GM23338 (cell line): ENCODE data around the gene PHAF1. TPM values are rescaled to one million over a fixed set of nuclear protein-coding genes. Genes with fewer than 3 reads are reported as not detected.

Experiments
- ATAC-seq: fragments of 200-7000 bp; cut with Tn5 transposase; 3 replicates; pipeline ENCODE4 v1.9.1; 2020
- DNase-seq: peaks from one replicate; pipeline ENCODE4 v3.0.0-alpha.2; 2015; ENCODE audit warnings: low spot score
- H2AFZ ChIP-seq: fragments of 200-600 bp; sonication (generic); 2 replicates; pipeline ENCODE4 v1.8.0; 2016; ENCODE audit warnings: antibody characterized with exemption, mild to moderate bottlenecking, moderate library complexity
- H3F3A ChIP-seq: fragments of 200-600 bp; sonication (generic); replicated peaks from 2 replicates; pipeline ENCODE4 v1.8.0; 2017; ENCODE audit warnings: antibody characterized with exemption, mixed run types, low read depth
- H3K27ac ChIP-seq: fragments of 200-600 bp; sonication (generic); 2 replicates; pipeline ENCODE4 v1.6.1; 2016; ENCODE audit warnings: low read depth
- H3K27me3 ChIP-seq: fragments of 200-600 bp; sonication (generic); 2 replicates; pipeline ENCODE4 v1.8.0; 2016; ENCODE audit warnings: mild to moderate bottlenecking, mixed run types, moderate library complexity; ENCODE audit not compliant: insufficient read depth
- H3K36me3 ChIP-seq: fragments of 200-600 bp; sonication (generic); 2 replicates; pipeline ENCODE4 v1.8.0; 2016; ENCODE audit warnings: mild to moderate bottlenecking; ENCODE audit not compliant: insufficient read depth
- H3K4me1 ChIP-seq: fragments of 200-600 bp; sonication (generic); 2 replicates; pipeline ENCODE4 v1.8.0; 2016; ENCODE audit warnings: mild to moderate bottlenecking, moderate library complexity; ENCODE audit not compliant: insufficient read depth
- H3K4me2 ChIP-seq: fragments of 200-600 bp; sonication (generic); 2 replicates; pipeline ENCODE4 v1.7.1; 2017; ENCODE audit warnings: mixed run types
- H3K4me3 ChIP-seq: fragments of 200-600 bp; sonication (generic); 2 replicates; pipeline ENCODE4 v1.6.1; 2016; ENCODE audit warnings: mixed run types
- H3K79me2 ChIP-seq: fragments of 200-600 bp; sonication (generic); replicated peaks from 2 replicates; pipeline ENCODE4 v1.8.0; 2017; ENCODE audit warnings: mild to moderate bottlenecking; ENCODE audit not compliant: insufficient read depth
- H3K9me2 ChIP-seq: fragments of 200-600 bp; sonication (generic); 2 replicates; pipeline ENCODE4 v1.8.0; 2017; ENCODE audit not compliant: insufficient read depth
- H4K20me1 ChIP-seq: fragments of 200-600 bp; sonication (generic); replicated peaks from 2 replicates; pipeline ENCODE4 v1.8.0; 2017; ENCODE audit warnings: mild to moderate bottlenecking; ENCODE audit not compliant: insufficient read depth
- H3K27ac Mint-ChIP-seq: 2 replicates; pipeline ENCODE4 v1.8.0; 2020; ENCODE audit warnings: inconsistent platforms, mild to moderate bottlenecking, moderate library complexity, mixed read lengths
- H3K27me3 Mint-ChIP-seq: 3 replicates; pipeline ENCODE4 v1.8.0; 2022; ENCODE audit warnings: low read depth, mild to moderate bottlenecking, moderate library complexity, mixed read lengths, inconsistent platforms; ENCODE audit not compliant: insufficient read depth, poor library complexity
- H3K36me3 Mint-ChIP-seq: 3 replicates; pipeline ENCODE4 v1.8.0; 2021; ENCODE audit warnings: low read depth, mild to moderate bottlenecking, inconsistent platforms, moderate library complexity, mixed read lengths
- H3K4me1 Mint-ChIP-seq: 3 replicates; pipeline ENCODE4 v1.8.0; 2020; ENCODE audit warnings: mild to moderate bottlenecking, inconsistent platforms, mixed read lengths
- H3K4me3 Mint-ChIP-seq: 3 replicates; pipeline ENCODE4 v1.8.0; 2021; ENCODE audit warnings: moderate library complexity, mild to moderate bottlenecking, inconsistent platforms, mixed read lengths
- H3K9me3 Mint-ChIP-seq: 3 replicates; pipeline ENCODE4 v1.8.0; 2020; ENCODE audit warnings: moderate library complexity, mild to moderate bottlenecking, inconsistent platforms, mixed read lengths
- CREB1 ChIP-seq: fragments of 250-450 bp; sonication (Bioruptor Pico); IDR thresholded peaks from 2 replicates; pipeline ENCODE4 v1.5.0; 2020; ENCODE audit warnings: low read depth, mild to moderate bottlenecking, moderate library complexity
- ETS1 ChIP-seq: IDR thresholded peaks from 2 replicates; pipeline ENCODE4 v1.6.1; 2016; ENCODE audit warnings: antibody characterized with exemption
- EZH2 ChIP-seq: fragments of 200-600 bp; sonication (generic); IDR thresholded peaks from one replicate; pipeline ENCODE4 v1.8.0; 2017; ENCODE audit warnings: antibody characterized with exemption, mild to moderate bottlenecking, low read depth; ENCODE audit not compliant: unreplicated experiment
- EZH2phosphoT487 ChIP-seq: fragments of 200-600 bp; sonication (generic); IDR thresholded peaks from one replicate; pipeline ENCODE4 v1.8.1; 2018; ENCODE audit warnings: antibody characterized with exemption; ENCODE audit not compliant: unreplicated experiment
- JUNB ChIP-seq: IDR thresholded peaks from one replicate; pipeline ENCODE4 v1.6.1; 2016; ENCODE audit warnings: antibody characterized with exemption; ENCODE audit not compliant: unreplicated experiment
- NANOG ChIP-seq: IDR thresholded peaks from 2 replicates; pipeline ENCODE4 v1.6.1; 2016; ENCODE audit warnings: antibody characterized with exemption, borderline replicate concordance
- POLR2AphosphoS5 ChIP-seq: IDR thresholded peaks from 2 replicates; pipeline ENCODE4 v1.6.1; 2016; ENCODE audit warnings: antibody characterized with exemption, low read depth
- STAT1 ChIP-seq: IDR thresholded peaks from one replicate; pipeline ENCODE4 v1.6.1; 2016; ENCODE audit warnings: antibody characterized with exemption; ENCODE audit not compliant: unreplicated experiment
- ZNF114 ChIP-seq: fragments of 250-450 bp; sonication (Bioruptor Pico); IDR thresholded peaks from 2 replicates; pipeline ENCODE4 v1.5.0; 2020; ENCODE audit warnings: mild to moderate bottlenecking, moderate library complexity
- ZNF331 ChIP-seq: fragments of 250-450 bp; sonication (Bioruptor Pico); IDR thresholded peaks from 2 replicates; pipeline ENCODE4 v1.5.0; 2020; ENCODE audit warnings: low read depth, mild to moderate bottlenecking, moderate library complexity
- polyA plus RNA-seq: library from polyadenylated mRNA; unstranded; fragments of >200 nt; fragmentation: Nextera tagmentation; extraction: Ambion mirVana; gene quantifications from 2 replicates; pipeline ENCODE4 v1.2.1, GENCODE V29; 2016
- total RNA-seq: library from RNA; depleted of rRNA; stranded (reverse); fragments of >200 nt; shearing (Covaris generic); gene quantifications from 2 replicates; pipeline ENCODE4 v1.2.3, GENCODE V29; 2014
- TF ChIP-seq, protein P1 (sequence below): fragments of 250-450 bp; sonication (Bioruptor Pico); IDR thresholded peaks from 2 replicates; pipeline ENCODE4 v1.5.0; 2020; ENCODE audit warnings: mild to moderate bottlenecking, moderate library complexity
- TF ChIP-seq, protein P2 (sequence below), 2 experiments: fragments of 200-600 bp in 1 of 2; sonication (generic) in 1 of 2; conservative IDR thresholded peaks; 2 replicates each; pipeline versions ENCODE4 v1.5.1 to v1.6.1; 2016 to 2017; ENCODE audit warnings: antibody characterized with exemption in 2 of 2, low read depth in 2 of 2, mild to moderate bottlenecking in 2 of 2, moderate library complexity in 1 of 2
- TF ChIP-seq, protein P3 (sequence below): IDR thresholded peaks from one replicate; pipeline ENCODE4 v1.6.1; 2018; ENCODE audit warnings: antibody characterized with exemption; ENCODE audit not compliant: unreplicated experiment

PHAF1 gene
- total and polyA plus RNA-seq, 2 experiments from 2014 or later = 14.7 to 35.9 TPM

DNA sequence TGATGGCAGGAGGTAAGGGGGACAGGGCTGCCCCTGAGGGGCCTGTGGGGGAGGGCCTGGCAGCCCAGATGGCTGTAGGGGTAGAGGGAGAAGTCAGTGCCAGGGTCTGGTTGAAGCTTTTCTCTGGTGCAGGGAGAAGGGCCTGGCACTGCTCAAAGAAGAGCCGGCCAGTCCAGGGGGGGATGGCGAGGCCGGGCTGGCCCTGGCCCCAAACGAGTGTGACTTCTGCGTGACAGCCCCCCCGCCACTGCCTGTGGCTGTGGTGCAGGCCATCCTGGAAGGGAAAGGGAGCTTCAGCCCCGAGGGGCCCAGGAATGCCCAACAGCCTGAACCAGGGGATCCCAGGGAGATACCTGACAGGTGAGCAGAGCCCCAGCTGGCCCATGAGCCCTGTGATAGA is 57.8 kb downstream of the PHAF1 start:
- Histone ChIP-seq H3K27me3 (peaks cover 97% of the 10 kb centered on the region), H3F3A (peaks cover 9% of the 10 kb centered on the region; the same call in 1 of the 2 replicates), H3K27ac (no peak overlapping the region), H3K4me1 (peaks cover 21% of the 10 kb centered on the region), H2AFZ (no peak overlapping the region), H4K20me1 (no peaks in the 10 kb centered on the region; the same call in 1 of the 2 replicates), H3K9me2 (no peaks in the 10 kb centered on the region), H3K4me3 (no peak overlapping the region), H3K79me2 (no peaks in the 10 kb centered on the region), H3K36me3 (no peaks in the 10 kb centered on the region), H3K4me2 (no peak overlapping the region)
- Mint-ChIP-seq H3K4me3 (no peak overlapping the region; the same call in 2 of the 3 replicates), H3K36me3 (no peaks in the 10 kb centered on the region), H3K27me3 (peaks cover 95% of the 10 kb centered on the region), H3K4me1 (peaks cover 35% of the 10 kb centered on the region), H3K9me3 (no peaks in the 10 kb centered on the region), H3K27ac (no peak overlapping the region)
- DNase-seq = no peak
- TF ChIP-seq JUNB (no peak), NANOG (no peak), ETS1 (no peak), ZNF331 (CRISPR knock-in tag) (no peak), POLR2AphosphoS5 (no peak), CREB1 (CRISPR knock-in tag) (no peak), EZH2phosphoT487 (no peak), ZNF114 (CRISPR knock-in tag) (no peak), EZH2 (no peak), STAT1 (no peak)
- TF ChIP-seq, protein P1, sequence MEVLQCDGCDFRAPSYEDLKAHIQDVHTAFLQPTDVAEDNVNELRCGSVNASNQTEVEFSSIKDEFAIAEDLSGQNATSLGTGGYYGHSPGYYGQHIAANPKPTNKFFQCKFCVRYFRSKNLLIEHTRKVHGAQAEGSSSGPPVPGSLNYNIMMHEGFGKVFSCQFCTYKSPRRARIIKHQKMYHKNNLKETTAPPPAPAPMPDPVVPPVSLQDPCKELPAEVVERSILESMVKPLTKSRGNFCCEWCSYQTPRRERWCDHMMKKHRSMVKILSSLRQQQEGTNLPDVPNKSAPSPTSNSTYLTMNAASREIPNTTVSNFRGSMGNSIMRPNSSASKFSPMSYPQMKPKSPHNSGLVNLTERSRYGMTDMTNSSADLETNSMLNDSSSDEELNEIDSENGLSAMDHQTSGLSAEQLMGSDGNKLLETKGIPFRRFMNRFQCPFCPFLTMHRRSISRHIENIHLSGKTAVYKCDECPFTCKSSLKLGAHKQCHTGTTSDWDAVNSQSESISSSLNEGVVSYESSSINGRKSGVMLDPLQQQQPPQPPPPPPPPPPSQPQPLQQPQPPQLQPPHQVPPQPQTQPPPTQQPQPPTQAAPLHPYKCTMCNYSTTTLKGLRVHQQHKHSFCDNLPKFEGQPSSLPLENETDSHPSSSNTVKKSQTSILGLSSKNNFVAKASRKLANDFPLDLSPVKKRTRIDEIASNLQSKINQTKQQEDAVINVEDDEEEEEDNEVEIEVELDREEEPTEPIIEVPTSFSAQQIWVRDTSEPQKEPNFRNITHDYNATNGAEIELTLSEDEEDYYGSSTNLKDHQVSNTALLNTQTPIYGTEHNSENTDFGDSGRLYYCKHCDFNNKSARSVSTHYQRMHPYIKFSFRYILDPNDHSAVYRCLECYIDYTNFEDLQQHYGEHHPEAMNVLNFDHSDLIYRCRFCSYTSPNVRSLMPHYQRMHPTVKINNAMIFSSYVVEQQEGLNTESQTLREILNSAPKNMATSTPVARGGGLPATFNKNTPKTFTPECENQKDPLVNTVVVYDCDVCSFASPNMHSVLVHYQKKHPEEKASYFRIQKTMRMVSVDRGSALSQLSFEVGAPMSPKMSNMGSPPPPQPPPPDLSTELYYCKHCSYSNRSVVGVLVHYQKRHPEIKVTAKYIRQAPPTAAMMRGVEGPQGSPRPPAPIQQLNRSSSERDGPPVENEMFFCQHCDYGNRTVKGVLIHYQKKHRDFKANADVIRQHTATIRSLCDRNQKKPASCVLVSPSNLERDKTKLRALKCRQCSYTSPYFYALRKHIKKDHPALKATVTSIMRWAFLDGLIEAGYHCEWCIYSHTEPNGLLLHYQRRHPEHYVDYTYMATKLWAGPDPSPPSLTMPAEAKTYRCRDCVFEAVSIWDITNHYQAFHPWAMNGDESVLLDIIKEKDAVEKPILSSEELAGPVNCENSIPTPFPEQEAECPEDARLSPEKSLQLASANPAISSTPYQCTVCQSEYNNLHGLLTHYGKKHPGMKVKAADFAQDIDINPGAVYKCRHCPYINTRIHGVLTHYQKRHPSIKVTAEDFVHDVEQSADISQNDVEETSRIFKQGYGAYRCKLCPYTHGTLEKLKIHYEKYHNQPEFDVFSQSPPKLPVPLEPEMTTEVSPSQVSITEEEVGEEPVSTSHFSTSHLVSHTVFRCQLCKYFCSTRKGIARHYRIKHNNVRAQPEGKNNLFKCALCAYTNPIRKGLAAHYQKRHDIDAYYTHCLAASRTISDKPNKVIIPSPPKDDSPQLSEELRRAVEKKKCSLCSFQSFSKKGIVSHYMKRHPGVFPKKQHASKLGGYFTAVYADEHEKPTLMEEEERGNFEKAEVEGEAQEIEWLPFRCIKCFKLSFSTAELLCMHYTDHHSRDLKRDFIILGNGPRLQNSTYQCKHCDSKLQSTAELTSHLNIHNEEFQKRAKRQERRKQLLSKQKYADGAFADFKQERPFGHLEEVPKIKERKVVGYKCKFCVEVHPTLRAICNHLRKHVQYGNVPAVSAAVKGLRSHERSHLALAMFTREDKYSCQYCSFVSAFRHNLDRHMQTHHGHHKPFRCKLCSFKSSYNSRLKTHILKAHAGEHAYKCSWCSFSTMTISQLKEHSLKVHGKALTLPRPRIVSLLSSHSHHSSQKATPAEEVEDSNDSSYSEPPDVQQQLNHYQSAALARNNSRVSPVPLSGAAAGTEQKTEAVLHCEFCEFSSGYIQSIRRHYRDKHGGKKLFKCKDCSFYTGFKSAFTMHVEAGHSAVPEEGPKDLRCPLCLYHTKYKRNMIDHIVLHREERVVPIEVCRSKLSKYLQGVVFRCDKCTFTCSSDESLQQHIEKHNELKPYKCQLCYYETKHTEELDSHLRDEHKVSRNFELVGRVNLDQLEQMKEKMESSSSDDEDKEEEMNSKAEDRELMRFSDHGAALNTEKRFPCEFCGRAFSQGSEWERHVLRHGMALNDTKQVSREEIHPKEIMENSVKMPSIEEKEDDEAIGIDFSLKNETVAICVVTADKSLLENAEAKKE (CRISPR knock-in tag) = no peak
- TF ChIP-seq, protein P2, sequence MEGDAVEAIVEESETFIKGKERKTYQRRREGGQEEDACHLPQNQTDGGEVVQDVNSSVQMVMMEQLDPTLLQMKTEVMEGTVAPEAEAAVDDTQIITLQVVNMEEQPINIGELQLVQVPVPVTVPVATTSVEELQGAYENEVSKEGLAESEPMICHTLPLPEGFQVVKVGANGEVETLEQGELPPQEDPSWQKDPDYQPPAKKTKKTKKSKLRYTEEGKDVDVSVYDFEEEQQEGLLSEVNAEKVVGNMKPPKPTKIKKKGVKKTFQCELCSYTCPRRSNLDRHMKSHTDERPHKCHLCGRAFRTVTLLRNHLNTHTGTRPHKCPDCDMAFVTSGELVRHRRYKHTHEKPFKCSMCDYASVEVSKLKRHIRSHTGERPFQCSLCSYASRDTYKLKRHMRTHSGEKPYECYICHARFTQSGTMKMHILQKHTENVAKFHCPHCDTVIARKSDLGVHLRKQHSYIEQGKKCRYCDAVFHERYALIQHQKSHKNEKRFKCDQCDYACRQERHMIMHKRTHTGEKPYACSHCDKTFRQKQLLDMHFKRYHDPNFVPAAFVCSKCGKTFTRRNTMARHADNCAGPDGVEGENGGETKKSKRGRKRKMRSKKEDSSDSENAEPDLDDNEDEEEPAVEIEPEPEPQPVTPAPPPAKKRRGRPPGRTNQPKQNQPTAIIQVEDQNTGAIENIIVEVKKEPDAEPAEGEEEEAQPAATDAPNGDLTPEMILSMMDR (conservative IDR thresholded peaks at IDR 0.05; ENCODE audit: low read depth in 2 of 2) = no peak
- TF ChIP-seq, protein P3, sequence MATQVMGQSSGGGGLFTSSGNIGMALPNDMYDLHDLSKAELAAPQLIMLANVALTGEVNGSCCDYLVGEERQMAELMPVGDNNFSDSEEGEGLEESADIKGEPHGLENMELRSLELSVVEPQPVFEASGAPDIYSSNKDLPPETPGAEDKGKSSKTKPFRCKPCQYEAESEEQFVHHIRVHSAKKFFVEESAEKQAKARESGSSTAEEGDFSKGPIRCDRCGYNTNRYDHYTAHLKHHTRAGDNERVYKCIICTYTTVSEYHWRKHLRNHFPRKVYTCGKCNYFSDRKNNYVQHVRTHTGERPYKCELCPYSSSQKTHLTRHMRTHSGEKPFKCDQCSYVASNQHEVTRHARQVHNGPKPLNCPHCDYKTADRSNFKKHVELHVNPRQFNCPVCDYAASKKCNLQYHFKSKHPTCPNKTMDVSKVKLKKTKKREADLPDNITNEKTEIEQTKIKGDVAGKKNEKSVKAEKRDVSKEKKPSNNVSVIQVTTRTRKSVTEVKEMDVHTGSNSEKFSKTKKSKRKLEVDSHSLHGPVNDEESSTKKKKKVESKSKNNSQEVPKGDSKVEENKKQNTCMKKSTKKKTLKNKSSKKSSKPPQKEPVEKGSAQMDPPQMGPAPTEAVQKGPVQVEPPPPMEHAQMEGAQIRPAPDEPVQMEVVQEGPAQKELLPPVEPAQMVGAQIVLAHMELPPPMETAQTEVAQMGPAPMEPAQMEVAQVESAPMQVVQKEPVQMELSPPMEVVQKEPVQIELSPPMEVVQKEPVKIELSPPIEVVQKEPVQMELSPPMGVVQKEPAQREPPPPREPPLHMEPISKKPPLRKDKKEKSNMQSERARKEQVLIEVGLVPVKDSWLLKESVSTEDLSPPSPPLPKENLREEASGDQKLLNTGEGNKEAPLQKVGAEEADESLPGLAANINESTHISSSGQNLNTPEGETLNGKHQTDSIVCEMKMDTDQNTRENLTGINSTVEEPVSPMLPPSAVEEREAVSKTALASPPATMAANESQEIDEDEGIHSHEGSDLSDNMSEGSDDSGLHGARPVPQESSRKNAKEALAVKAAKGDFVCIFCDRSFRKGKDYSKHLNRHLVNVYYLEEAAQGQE = no peak
- ATAC-seq = no peak
